Prostate gland (tissue), 2 donors: ENCODE measurements around the gene RGCC.

Experiments used
- POLR2A ChIP-seq: fragments of 450-650 bp; IDR thresholded peaks from one replicate; pipeline ENCODE4 v1.6.1; 2016; ENCODE audit warnings: antibody characterized with exemption, mild to moderate bottlenecking
- POLR2AphosphoS5 ChIP-seq: sonication (generic); formaldehyde crosslinking; IDR thresholded peaks from one replicate; pipeline ENCODE4 v1.6.1; 2017; ENCODE audit warnings: antibody characterized with exemption
- TF ChIP-seq, protein P1 (sequence below), 4 experiments: fragments of 200-600 bp in 2 of 4; fragments of 450-650 bp in 2 of 4; sonication (generic) in 2 of 4; IDR thresholded peaks; 1 replicate in 3 of 4; 2 replicates in 1 of 4; pipeline ENCODE4 v1.5.1; 2016 to 2019; ENCODE audit warnings: antibody characterized with exemption in 4 of 4, mild to moderate bottlenecking in 2 of 4, moderate library complexity in 2 of 4

DNA sequence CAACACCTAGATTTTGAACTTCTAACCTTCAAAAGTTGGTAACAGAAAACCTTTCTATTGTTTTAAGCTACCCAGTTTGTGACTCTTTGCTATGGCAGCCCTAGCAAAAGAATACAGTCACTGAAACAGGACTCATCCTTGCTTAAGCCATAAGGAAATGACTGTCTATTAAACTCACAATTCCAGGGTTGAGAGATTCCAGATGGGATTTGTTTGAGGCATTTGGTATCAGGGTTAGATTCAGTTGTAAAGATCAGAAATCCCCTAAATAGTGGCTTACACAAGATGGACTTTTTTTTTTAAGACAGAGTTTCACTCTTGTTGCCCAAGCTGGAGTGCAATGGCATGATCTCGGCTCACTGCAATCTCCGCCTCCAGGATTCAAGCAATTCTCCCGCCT, 41.1 kb upstream of the RGCC start:
- TF ChIP-seq, protein P1, sequence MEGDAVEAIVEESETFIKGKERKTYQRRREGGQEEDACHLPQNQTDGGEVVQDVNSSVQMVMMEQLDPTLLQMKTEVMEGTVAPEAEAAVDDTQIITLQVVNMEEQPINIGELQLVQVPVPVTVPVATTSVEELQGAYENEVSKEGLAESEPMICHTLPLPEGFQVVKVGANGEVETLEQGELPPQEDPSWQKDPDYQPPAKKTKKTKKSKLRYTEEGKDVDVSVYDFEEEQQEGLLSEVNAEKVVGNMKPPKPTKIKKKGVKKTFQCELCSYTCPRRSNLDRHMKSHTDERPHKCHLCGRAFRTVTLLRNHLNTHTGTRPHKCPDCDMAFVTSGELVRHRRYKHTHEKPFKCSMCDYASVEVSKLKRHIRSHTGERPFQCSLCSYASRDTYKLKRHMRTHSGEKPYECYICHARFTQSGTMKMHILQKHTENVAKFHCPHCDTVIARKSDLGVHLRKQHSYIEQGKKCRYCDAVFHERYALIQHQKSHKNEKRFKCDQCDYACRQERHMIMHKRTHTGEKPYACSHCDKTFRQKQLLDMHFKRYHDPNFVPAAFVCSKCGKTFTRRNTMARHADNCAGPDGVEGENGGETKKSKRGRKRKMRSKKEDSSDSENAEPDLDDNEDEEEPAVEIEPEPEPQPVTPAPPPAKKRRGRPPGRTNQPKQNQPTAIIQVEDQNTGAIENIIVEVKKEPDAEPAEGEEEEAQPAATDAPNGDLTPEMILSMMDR (IDR thresholded peaks at IDR 0.05) = no peak
- TF ChIP-seq POLR2AphosphoS5 (no peak), POLR2A (no peak)
